ENCODE measurements around the gene FAM219B. TPM values are rescaled to one million over a fixed set of nuclear protein-coding genes. Genes with fewer than 3 reads are reported as not detected.

FAM219B gene
- total and polyA plus RNA-seq, 2 of the 8 experiments (the other 6 are each of a cell fraction or from before 2014, with no cell fraction given) = 57.1 to 66.6 TPM

- Histone ChIP-seq H3K56ac (replicated peaks; ENCODE audit: insufficient read length, low read depth, low read length) (no peak overlapping the region), H3K23ac (ENCODE audit: insufficient read length) (no peak overlapping the region), H4K20me1 (replicated peaks in 1 of 2; ENCODE audit: control insufficient read depth in 1 of 2, insufficient read depth in 2 of 2, low read length in 2 of 2) (peaks cover 0 to 7% of the 10 kb centered on the region in 2 experiments), H3K79me1 (ENCODE audit: low read depth, low read length) (peaks cover 6% of the 10 kb centered on the region), H3K23me2 (ENCODE audit: low read depth, low read length) (no peaks in the 10 kb centered on the region), H3K4me3 (ENCODE audit: extremely low read depth in 1 of 4, insufficient read depth in 2 of 4, low read depth in 3 of 4, low read length in 4 of 4) (no peak overlapping the region), H2BK5ac (ENCODE audit: low read depth, low read length) (no peak overlapping the region), H2BK12ac (ENCODE audit: low read depth, low read length) (no peak overlapping the region), H2AK5ac (ENCODE audit: low read depth, low read length) (no peak overlapping the region), H3K27ac (ENCODE audit: low read depth, low read length) (no peak overlapping the region), H4K5ac (ENCODE audit: insufficient read length, low read depth, low read length) (no peak overlapping the region), H3K79me2 (ENCODE audit: control insufficient read depth in 1 of 2, insufficient read depth in 2 of 2, low read length in 2 of 2) (peaks cover 0 to 4% of the 10 kb centered on the region in 2 experiments; a peak in 1 of 4 replicates), H3K9me3 (ENCODE audit: insufficient read depth in 2 of 2, low read depth in 1 of 2, low read length in 1 of 2) (no peaks in the 10 kb centered on the region), H3K9ac (replicated peaks in 1 of 4; ENCODE audit: extremely low read depth in 1 of 4, low read depth in 3 of 4, low read length in 3 of 4) (no peak overlapping the region), H4K8ac (ENCODE audit: extremely low read depth, insufficient read depth, low read length) (no peak overlapping the region), H3K18ac (ENCODE audit: extremely low read depth, low read length) (no peak overlapping the region), H2BK20ac (ENCODE audit: low read length) (no peak overlapping the region), H3K36me3 (ENCODE audit: control insufficient read depth in 2 of 4, insufficient read depth in 4 of 4, low read length in 3 of 4) (peaks cover 0 to 4% (median 1%) of the 10 kb centered on the region in 4 experiments; a peak in 5 of 8 replicates), H4K91ac (replicated peaks; ENCODE audit: insufficient read length, low read length) (no peak overlapping the region), H3K4me2 (ENCODE audit: insufficient read depth in 1 of 2, low read depth in 2 of 2, low read length in 2 of 2) (no peak overlapping the region), H3K4me1 (replicated peaks in 1 of 4; ENCODE audit: control insufficient read depth in 3 of 4, insufficient read depth in 4 of 4, low read length in 3 of 4) (peaks cover 0 to 1% (median 0%) of the 10 kb centered on the region in 4 experiments; a peak in 1 of 7 replicates), H2BK120ac (replicated peaks; ENCODE audit: low read depth, low read length) (no peak overlapping the region), H3K27me3 (replicated peaks in 1 of 4; ENCODE audit: control insufficient read depth in 3 of 4, extremely low read depth in 1 of 4, insufficient read depth in 3 of 4, low read length in 3 of 4) (no peaks in the 10 kb centered on the region), H2BK15ac (ENCODE audit: low read length) (no peak overlapping the region), H2AFZ (ENCODE audit: low read length) (no peak overlapping the region), H3K4ac (replicated peaks; ENCODE audit: insufficient read length, low read depth, low read length) (no peak overlapping the region), H3K14ac (ENCODE audit: insufficient read length) (no peak overlapping the region)
- FAIRE-seq = no peak
- no peak for DNase-seq (ENCODE audit: low read depth in 1 of 2, low spot score in 2 of 2)
- ChIA-PET CTCF (ENCODE audit: partially characterized antibody) (interaction anchor here (0.6 to 2.4 kb wide), 11 partner anchors 9 to 351 kb away, joined by 3 to 14 read pairs (median 3); no protein-coding TSS in a partner anchor), POLR2A (ENCODE audit: partially characterized antibody) (interaction anchor here (1.0 to 2.0 kb wide), 2 partner anchors 12 to 16 kb away, joined by 3 to 4 read pairs; partner anchors contain the start of gene ULK3)
- WGBS, 2 experiments (ENCODE audit: extremely low coverage in 1 of 2, insufficient coverage in 1 of 2, insufficient read length in 1 of 2, insufficient replicate concordance in 2 of 2, low coverage in 1 of 2, low lambda C conversion rate in 2 of 2, missing lambda C conversion rate in 1 of 2) = 99% methylated on average over 4 of the region's 4 CpGs; no CpG with 5 or more reads in 1 of the 2 experiments
- no peak for TF ChIP-seq CHD2 (IDR thresholded peaks at IDR 0.05; ENCODE audit: low read length)
These were observed 48.3 kb downstream of the FAM219B start for GRCh38 chr15:74858369-74858740.

Measured in H1 (cell line).